OCI-LY3 (cell line): ENCODE results near the gene PPP2R5C.

Experiments used
- EZH2phosphoT487 ChIP-seq: fragments of 200-600 bp; shearing (Covaris generic); IDR thresholded peaks from 2 replicates; pipeline ENCODE4 v1.6.1; 2018; ENCODE audit warnings: antibody characterized with exemption, mixed run types, low read depth
- TF ChIP-seq, protein P1 (sequence below): fragments of 200-600, 300-600 bp; sonication (generic); IDR thresholded peaks from 2 replicates; pipeline ENCODE4 v1.5.1; 2014; ENCODE audit warnings: antibody characterized with exemption, low read length, low read depth

DNA sequence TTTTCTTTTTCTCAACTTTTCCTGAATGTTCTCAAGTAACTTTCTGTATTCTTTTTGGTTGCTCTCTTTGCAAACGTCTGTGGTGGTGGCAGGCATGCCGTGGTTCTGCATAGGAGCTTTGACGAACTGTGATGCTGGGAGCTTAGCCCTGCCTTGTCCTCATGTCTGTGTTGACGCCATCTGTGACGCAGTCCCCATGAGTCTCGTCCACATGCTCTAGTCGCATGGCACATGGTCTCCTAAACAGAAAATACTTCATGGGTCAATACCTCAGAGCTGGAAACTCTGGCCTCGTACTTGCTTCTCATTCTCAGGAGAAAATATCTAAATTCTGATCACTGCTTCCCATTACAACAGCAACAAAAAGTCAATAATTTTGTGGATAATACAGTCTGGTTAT, 152.6 kb downstream of the PPP2R5C start:
- TF ChIP-seq, protein P1, sequence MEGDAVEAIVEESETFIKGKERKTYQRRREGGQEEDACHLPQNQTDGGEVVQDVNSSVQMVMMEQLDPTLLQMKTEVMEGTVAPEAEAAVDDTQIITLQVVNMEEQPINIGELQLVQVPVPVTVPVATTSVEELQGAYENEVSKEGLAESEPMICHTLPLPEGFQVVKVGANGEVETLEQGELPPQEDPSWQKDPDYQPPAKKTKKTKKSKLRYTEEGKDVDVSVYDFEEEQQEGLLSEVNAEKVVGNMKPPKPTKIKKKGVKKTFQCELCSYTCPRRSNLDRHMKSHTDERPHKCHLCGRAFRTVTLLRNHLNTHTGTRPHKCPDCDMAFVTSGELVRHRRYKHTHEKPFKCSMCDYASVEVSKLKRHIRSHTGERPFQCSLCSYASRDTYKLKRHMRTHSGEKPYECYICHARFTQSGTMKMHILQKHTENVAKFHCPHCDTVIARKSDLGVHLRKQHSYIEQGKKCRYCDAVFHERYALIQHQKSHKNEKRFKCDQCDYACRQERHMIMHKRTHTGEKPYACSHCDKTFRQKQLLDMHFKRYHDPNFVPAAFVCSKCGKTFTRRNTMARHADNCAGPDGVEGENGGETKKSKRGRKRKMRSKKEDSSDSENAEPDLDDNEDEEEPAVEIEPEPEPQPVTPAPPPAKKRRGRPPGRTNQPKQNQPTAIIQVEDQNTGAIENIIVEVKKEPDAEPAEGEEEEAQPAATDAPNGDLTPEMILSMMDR = no peak
- TF ChIP-seq EZH2phosphoT487 = no peak
